ENCODE measurements around the gene CLEC16A.

GRCh38 chr16:11160676-11161115 is 216.3 kb downstream of the CLEC16A start:
- TF ChIP-seq CTCF (IDR thresholded peaks at IDR 0.05; ENCODE audit: borderline replicate concordance, extremely low read depth, low read length, poor library complexity, severe bottlenecking) (no peak), EZH2 (IDR thresholded peaks at IDR 0.05; ENCODE audit: borderline replicate concordance, low read depth, low read length, severe bottlenecking) (no peak)
